WERI-Rb-1 (cell line): ENCODE measurements around the gene MYO1B.
A peak's percentile ranks its signal among the peaks of the same experiment; 100 is the strongest.

Experiments
- DNase-seq: peaks from one replicate; pipeline ENCODE4 v3.0.0-alpha.2; 2020
- H3K27ac ChIP-seq: fragments of 250-450 bp; sonication (Bioruptor Pico); 2 replicates; pipeline ENCODE4 v1.5.1; 2020; ENCODE audit warnings: mild to moderate bottlenecking, moderate library complexity
- H3K27me3 ChIP-seq: fragments of 250-450 bp; sonication (Bioruptor Pico); 2 replicates; pipeline ENCODE4 v1.5.1; 2021; ENCODE audit warnings: mild to moderate bottlenecking, low read depth, moderate library complexity; ENCODE audit not compliant: insufficient read depth, severe bottlenecking
- H3K36me3 ChIP-seq: fragments of 250-450 bp; sonication (Bioruptor Pico); 2 replicates; pipeline ENCODE4 v1.5.1; 2020; ENCODE audit warnings: mild to moderate bottlenecking, moderate library complexity
- H3K4me3 ChIP-seq: 2 replicates; pipeline ENCODE4 v1.5.1; 2011; ENCODE audit warnings: low read depth, mild to moderate bottlenecking, control low read depth, low read length
- H3K9me3 ChIP-seq: fragments of 250-450 bp; sonication (Bioruptor Pico); 2 replicates; pipeline ENCODE4 v1.5.1; 2021; ENCODE audit warnings: mild to moderate bottlenecking, moderate library complexity; ENCODE audit not compliant: severe bottlenecking
- CTCF ChIP-seq: IDR thresholded peaks from 2 replicates; pipeline ENCODE4 v1.5.1; 2011; ENCODE audit warnings: low read depth, mild to moderate bottlenecking, control low read depth, inconsistent platforms, low read length

MYO1B gene

GRCh38 chr2:191212119-191212518 lies 33.1 kb upstream of the MYO1B start:
- Histone ChIP-seq H3K36me3 (no peaks in the 10 kb centered on the region), H3K9me3 (no peaks in the 10 kb centered on the region), H3K27me3 (no peaks in the 10 kb centered on the region), H3K4me3 (no peak overlapping the region), H3K27ac (no peak overlapping the region)
- no peak for DNase-seq
- no peak for TF ChIP-seq CTCF

GRCh38 chr2:191213333-191213732 lies 31.9 kb upstream of the MYO1B start:
- Histone ChIP-seq H3K9me3 (no peaks in the 10 kb centered on the region), H3K27ac (no peak overlapping the region), H3K27me3 (no peaks in the 10 kb centered on the region), H3K36me3 (no peaks in the 10 kb centered on the region), H3K4me3 (no peak overlapping the region)
- DNase-seq: no peak
- TF ChIP-seq CTCF: no peak

GRCh38 chr2:191215230-191215629 lies 30.0 kb upstream of the MYO1B start:
- Histone ChIP-seq H3K9me3 (no peaks in the 10 kb centered on the region), H3K4me3 (no peak overlapping the region), H3K27ac (no peak overlapping the region), H3K27me3 (no peaks in the 10 kb centered on the region), H3K36me3 (no peaks in the 10 kb centered on the region)
- no peak for DNase-seq
- no peak for TF ChIP-seq CTCF

- DNase-seq: no peak
- H3K4me3 ChIP-seq: no peak overlapping the region
- TF ChIP-seq CTCF: no peak
- no peak overlapping the region for H3K27ac ChIP-seq
- H3K27me3 ChIP-seq: no peaks in the 10 kb centered on the region
- no peaks in the 10 kb centered on the region for H3K36me3 ChIP-seq
- no peaks in the 10 kb centered on the region for H3K9me3 ChIP-seq
These were observed 29.5 kb upstream of the MYO1B start for GRCh38 chr2:191215666-191216065.

- Histone ChIP-seq H3K4me3 (no peak overlapping the region), H3K27me3 (no peaks in the 10 kb centered on the region), H3K9me3 (no peaks in the 10 kb centered on the region), H3K36me3 (no peaks in the 10 kb centered on the region), H3K27ac (no peak overlapping the region)
- TF ChIP-seq CTCF: no peak
- DNase-seq: no peak
These were observed 27.6 kb upstream of the MYO1B start for GRCh38 chr2:191217580-191217979.

- Histone ChIP-seq H3K27me3 (no peaks in the 10 kb centered on the region), H3K9me3 (no peaks in the 10 kb centered on the region), H3K36me3 (no peaks in the 10 kb centered on the region), H3K27ac (no peak overlapping the region), H3K4me3 (no peak overlapping the region)
- DNase-seq: peak; percentile 71
- peak; percentile 57 for TF ChIP-seq CTCF
These were observed 26.8 kb upstream of the MYO1B start for GRCh38 chr2:191218292-191218898.
